Keratinocyte (primary cell): ENCODE results near the gene PKHD1. TPM values are rescaled to one million over a fixed set of nuclear protein-coding genes. Genes with fewer than 3 reads are reported as not detected.

ENCODE experiments used
- DNase-seq: peaks from one replicate; pipeline ENCODE4 v3.0.0-alpha.2; 2011; ENCODE audit warnings: low read depth, missing footprints, low spot score
- FAIRE-seq: peaks from 2 replicates; lab custom pipeline; 2011; peaks lifted over from hg19 to GRCh38; lab: Jason Lieb, UNC
- H2AFZ ChIP-seq: 2 replicates; pipeline ENCODE4 v1.6.0; 2012; ENCODE audit warnings: low read length, control low read depth, inconsistent platforms; ENCODE audit not compliant: control insufficient read depth
- H3K27ac ChIP-seq: 2 replicates; pipeline ENCODE4 v1.5.1; 2011; ENCODE audit warnings: low read length; ENCODE audit not compliant: control insufficient read depth, insufficient read depth
- H3K27me3 ChIP-seq: 3 replicates; pipeline ENCODE4 v1.6.0; 2011; ENCODE audit warnings: low read length; ENCODE audit not compliant: control insufficient read depth, insufficient read depth; ENCODE audit errors: extremely low read depth
- H3K36me3 ChIP-seq, 2 experiments: 2 replicates in 1 of 2; 3 replicates in 1 of 2; pipeline ENCODE4 v1.5.1; 2011; ENCODE audit warnings: low read length in 2 of 2, mild to moderate bottlenecking in 1 of 2; ENCODE audit not compliant: control insufficient read depth in 2 of 2, insufficient read depth in 2 of 2; ENCODE audit errors: extremely low read depth in 1 of 2
- H3K4me1 ChIP-seq: 3 replicates; pipeline ENCODE4 v1.5.1; 2011; ENCODE audit warnings: low read length; ENCODE audit not compliant: control insufficient read depth, insufficient read depth; ENCODE audit errors: extremely low read depth
- H3K4me2 ChIP-seq: 3 replicates; pipeline ENCODE4 v1.6.0; 2011; ENCODE audit warnings: low read depth, low read length; ENCODE audit not compliant: control insufficient read depth, insufficient read depth; ENCODE audit errors: extremely low read depth
- H3K4me3 ChIP-seq, 3 experiments: fragments of 200-600 bp in 1 of 3; sonication (generic) in 1 of 3; 2 replicates in 2 of 3; 3 replicates in 1 of 3; pipeline ENCODE4 v1.5.1; 2011 to 2016; ENCODE audit warnings: low read length in 3 of 3, mild to moderate bottlenecking in 3 of 3, control low read depth in 2 of 3, inconsistent platforms in 1 of 3, low read depth in 1 of 3, mixed read lengths in 1 of 3, mixed run types in 1 of 3, moderate library complexity in 1 of 3; ENCODE audit not compliant: control insufficient read depth in 2 of 3, insufficient read depth in 2 of 3; ENCODE audit errors: extremely low read depth in 1 of 3
- H3K79me2 ChIP-seq: 2 replicates; pipeline ENCODE4 v1.6.0; 2012; ENCODE audit warnings: low read length; ENCODE audit not compliant: control insufficient read depth, insufficient read depth
- H3K9ac ChIP-seq: 3 replicates; pipeline ENCODE4 v1.6.0; 2011; ENCODE audit warnings: low read length; ENCODE audit not compliant: control insufficient read depth, insufficient read depth; ENCODE audit errors: extremely low read depth
- H3K9me1 ChIP-seq: 3 replicates; pipeline ENCODE4 v1.6.0; 2011; ENCODE audit warnings: low read length; ENCODE audit not compliant: control insufficient read depth, insufficient read depth; ENCODE audit errors: extremely low read depth
- H3K9me3 ChIP-seq: 2 replicates; pipeline ENCODE4 v1.5.1; 2012; ENCODE audit warnings: low read depth, low read length; ENCODE audit not compliant: control insufficient read depth
- H4K20me1 ChIP-seq: 3 replicates; pipeline ENCODE4 v1.6.0; 2011; ENCODE audit warnings: low read length; ENCODE audit not compliant: control insufficient read depth, insufficient read depth; ENCODE audit errors: extremely low read depth
- EZH2 ChIP-seq: IDR thresholded peaks from one replicate; pipeline ENCODE4 v1.6.1; 2012; ENCODE audit warnings: inconsistent platforms, mild to moderate bottlenecking, low read length, moderate library complexity
- dilution Hi-C: fragments of 300-500 bp; cut with MboI; formaldehyde crosslinking; loops from one replicate; pipeline ENCODE4 v1.7.0; 2020; ENCODE audit warnings: low sequenced_read_pairs; ENCODE audit not compliant: extremely low pct_ligation_motif_present
- polyA plus RNA-seq, 5 experiments: library from polyadenylated mRNA; depleted of rRNA in 3 of 5; stranded (reverse) in 3 of 5; stranded (forward) in 1 of 5; unstranded in 1 of 5; fragments of >200 nt; gene quantifications; 1 replicate in 1 of 5; 2 replicates in 3 of 5; 3 replicates in 1 of 5; pipeline versions ENCODE4 v1.2.1 to v1.2.3, GENCODE V29; 2011 to 2012; ENCODE audit warnings: missing spikeins in 2 of 5, low read depth in 1 of 5, low replicate concordance in 1 of 5
- TF ChIP-seq, protein P1 (sequence below), 3 experiments: IDR thresholded peaks in 1 of 3; conservative IDR thresholded peaks in 1 of 3; optimal IDR thresholded peaks in 1 of 3; 2 replicates in 2 of 3; 3 replicates in 1 of 3; pipeline versions ENCODE3 to v1.5.1; 2011; ENCODE audit warnings: low read length in 3 of 3, mild to moderate bottlenecking in 3 of 3, moderate library complexity in 2 of 3, control low read depth in 1 of 3, inconsistent platforms in 1 of 3; ENCODE audit not compliant: insufficient read depth in 2 of 3; ENCODE audit errors: extremely low read depth in 1 of 3

The PKHD1 gene
- polyA plus RNA-seq, 1 donor (not counting 4 experiments of a cell fraction or from before 2014, with no cell fraction given): under 0.01 TPM

DNA sequence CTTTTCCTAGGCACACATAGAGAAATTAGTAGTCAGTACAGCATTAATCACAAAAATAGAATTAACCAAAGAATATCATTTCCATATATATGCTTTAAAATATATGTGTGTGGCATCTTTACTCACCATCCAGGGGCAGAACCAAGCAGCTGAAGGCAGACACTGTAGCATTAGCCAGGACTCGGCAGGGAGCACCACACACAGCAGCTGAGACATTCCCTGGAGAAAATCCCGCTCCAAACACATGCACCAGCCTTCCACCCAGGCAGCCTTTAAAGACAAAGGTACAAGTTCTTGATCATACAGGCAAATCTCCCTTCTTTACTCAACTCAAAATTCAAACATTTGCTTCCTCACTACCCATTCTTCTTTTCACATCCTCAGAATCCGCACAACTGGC is 64.7 kb downstream of the PKHD1 start:
- Histone ChIP-seq H3K9ac (no peak overlapping the region), H3K4me1 (no peaks in the 10 kb centered on the region), H3K79me2 (no peaks in the 10 kb centered on the region), H3K4me2 (no peak overlapping the region), H3K27ac (no peak overlapping the region), H3K27me3 (no peaks in the 10 kb centered on the region), H4K20me1 (no peaks in the 10 kb centered on the region), H2AFZ (no peak overlapping the region), H3K9me3 (no peaks in the 10 kb centered on the region), H3K4me3 (no peak overlapping the region), H3K9me1 (no peaks in the 10 kb centered on the region), H3K36me3 (no peaks in the 10 kb centered on the region)
- TF ChIP-seq EZH2: no peak
- TF ChIP-seq, protein P1, sequence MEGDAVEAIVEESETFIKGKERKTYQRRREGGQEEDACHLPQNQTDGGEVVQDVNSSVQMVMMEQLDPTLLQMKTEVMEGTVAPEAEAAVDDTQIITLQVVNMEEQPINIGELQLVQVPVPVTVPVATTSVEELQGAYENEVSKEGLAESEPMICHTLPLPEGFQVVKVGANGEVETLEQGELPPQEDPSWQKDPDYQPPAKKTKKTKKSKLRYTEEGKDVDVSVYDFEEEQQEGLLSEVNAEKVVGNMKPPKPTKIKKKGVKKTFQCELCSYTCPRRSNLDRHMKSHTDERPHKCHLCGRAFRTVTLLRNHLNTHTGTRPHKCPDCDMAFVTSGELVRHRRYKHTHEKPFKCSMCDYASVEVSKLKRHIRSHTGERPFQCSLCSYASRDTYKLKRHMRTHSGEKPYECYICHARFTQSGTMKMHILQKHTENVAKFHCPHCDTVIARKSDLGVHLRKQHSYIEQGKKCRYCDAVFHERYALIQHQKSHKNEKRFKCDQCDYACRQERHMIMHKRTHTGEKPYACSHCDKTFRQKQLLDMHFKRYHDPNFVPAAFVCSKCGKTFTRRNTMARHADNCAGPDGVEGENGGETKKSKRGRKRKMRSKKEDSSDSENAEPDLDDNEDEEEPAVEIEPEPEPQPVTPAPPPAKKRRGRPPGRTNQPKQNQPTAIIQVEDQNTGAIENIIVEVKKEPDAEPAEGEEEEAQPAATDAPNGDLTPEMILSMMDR (optimal IDR thresholded peaks at IDR 0.05 in 1 of 3, IDR thresholded peaks at IDR 0.05 in 1 of 3, conservative IDR thresholded peaks at IDR 0.05 in 1 of 3; ENCODE audit: extremely low read depth in 1 of 3, insufficient read depth in 2 of 3, low read length in 3 of 3): no peak
- FAIRE-seq (no peak), DNase-seq (no peak)
- dilution Hi-C loops: no loop called here

GRCh38 chr6:52020945-52021570 is 66.4 kb downstream of the PKHD1 start:
- Histone ChIP-seq H3K9ac (no peak overlapping the region), H3K9me3 (no peaks in the 10 kb centered on the region), H3K27me3 (no peaks in the 10 kb centered on the region), H3K36me3 (no peaks in the 10 kb centered on the region), H3K4me1 (no peaks in the 10 kb centered on the region), H3K79me2 (no peaks in the 10 kb centered on the region), H3K4me2 (no peak overlapping the region), H3K9me1 (no peaks in the 10 kb centered on the region), H3K27ac (no peak overlapping the region), H3K4me3 (no peak overlapping the region), H2AFZ (no peak overlapping the region), H4K20me1 (no peaks in the 10 kb centered on the region)
- dilution Hi-C loops: no loop called here
- no peak for FAIRE-seq
- DNase-seq: no peak
- TF ChIP-seq, protein P1 (optimal IDR thresholded peaks at IDR 0.05 in 1 of 3, IDR thresholded peaks at IDR 0.05 in 1 of 3, conservative IDR thresholded peaks at IDR 0.05 in 1 of 3; ENCODE audit: extremely low read depth in 1 of 3, insufficient read depth in 2 of 3, low read length in 3 of 3): peak in 2 of 3 experiments; percentile 38 to 39
- TF ChIP-seq EZH2: no peak
